ENCODE data around the gene CXXC1.
"Not testable (repeated sequence)": the region's sequence is repeated elsewhere in the genome, so short reads cannot be mapped to it uniquely, and the experiment has no call there.

The CXXC1 gene

GRCh38 chr18:50312296-50313030 lies 25.0 kb upstream of the CXXC1 start:
- WGBS (ENCODE audit: insufficient coverage, insufficient read length), result no CpG with 5 or more reads among the region's 7 CpGs

DNA sequence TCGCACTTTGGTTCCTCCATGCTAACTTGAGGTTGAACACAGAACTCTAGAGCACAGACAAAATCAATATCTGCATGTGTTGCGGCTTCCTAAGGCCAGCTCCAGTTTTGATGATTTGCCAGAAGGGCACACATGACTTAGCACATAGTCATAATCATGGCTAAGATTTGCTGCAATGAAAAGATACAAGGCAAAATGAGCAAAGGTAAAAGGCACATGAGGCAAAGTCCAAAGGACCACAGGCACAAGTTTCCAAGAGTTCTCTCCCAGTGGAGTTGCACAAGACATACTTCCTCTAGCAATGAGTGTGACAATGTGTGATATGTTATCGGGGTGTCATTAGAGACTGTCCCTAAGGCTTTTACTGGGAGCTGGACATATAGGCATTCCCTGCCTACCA lies 24.2 kb upstream of the CXXC1 start:
- no peaks in the 10 kb centered on the region for H3K36me3 ChIP-seq (ENCODE audit: control insufficient read depth, insufficient read depth, low read length)
- no peak for DNase-seq (ENCODE audit: low read depth, low spot score)
- no peak overlapping the region for H3K4me3 ChIP-seq (ENCODE audit: low read length)
- WGBS (ENCODE audit: insufficient coverage, insufficient read length), result no CpG with 5 or more reads among the region's 3 CpGs
- H3K4me1 ChIP-seq (ENCODE audit: control insufficient read depth, insufficient read depth, low read length), result no peaks in the 10 kb centered on the region
- H3K9me3 ChIP-seq (ENCODE audit: control insufficient read depth, insufficient read depth, low read length), result no peaks in the 10 kb centered on the region
- no peaks in the 10 kb centered on the region for H3K27me3 ChIP-seq (ENCODE audit: control insufficient read depth, insufficient read depth, low read length)
- no peak overlapping the region for H3K27ac ChIP-seq (ENCODE audit: low read length)

More at GRCh38 chr18:50312296-50313030, 25.0 kb upstream of the CXXC1 start:
- Histone ChIP-seq H3K27ac (ENCODE audit: low read length) (no peak overlapping the region), H3K27me3 (ENCODE audit: control insufficient read depth, insufficient read depth, low read length) (no peaks in the 10 kb centered on the region), H3K4me3 (ENCODE audit: low read length) (no peak overlapping the region), H3K36me3 (ENCODE audit: control insufficient read depth, insufficient read depth, low read length) (no peaks in the 10 kb centered on the region), H3K4me1 (ENCODE audit: control insufficient read depth, insufficient read depth, low read length) (no peaks in the 10 kb centered on the region), H3K9me3 (ENCODE audit: control insufficient read depth, insufficient read depth, low read length) (no peaks in the 10 kb centered on the region)
- no peak for DNase-seq (ENCODE audit: low read depth, low spot score)

- H3K27me3 ChIP-seq (ENCODE audit: control insufficient read depth, insufficient read depth, low read length), result no peaks in the 10 kb centered on the region
- H3K4me1 ChIP-seq (ENCODE audit: control insufficient read depth, insufficient read depth, low read length), result no peaks in the 10 kb centered on the region
- DNase-seq (ENCODE audit: low read depth, low spot score), result no peak
- no peaks in the 10 kb centered on the region for H3K36me3 ChIP-seq (ENCODE audit: control insufficient read depth, insufficient read depth, low read length)
- no peak overlapping the region for H3K27ac ChIP-seq (ENCODE audit: low read length)
- WGBS (ENCODE audit: insufficient coverage, insufficient read length), result no CpG with 5 or more reads among the region's 10 CpGs
- H3K4me3 ChIP-seq (ENCODE audit: low read length), result no peak overlapping the region
- H3K9me3 ChIP-seq (ENCODE audit: control insufficient read depth, insufficient read depth, low read length), result no peaks in the 10 kb centered on the region
These were observed 22.6 kb upstream of the CXXC1 start for GRCh38 chr18:50310080-50310479.

DNA sequence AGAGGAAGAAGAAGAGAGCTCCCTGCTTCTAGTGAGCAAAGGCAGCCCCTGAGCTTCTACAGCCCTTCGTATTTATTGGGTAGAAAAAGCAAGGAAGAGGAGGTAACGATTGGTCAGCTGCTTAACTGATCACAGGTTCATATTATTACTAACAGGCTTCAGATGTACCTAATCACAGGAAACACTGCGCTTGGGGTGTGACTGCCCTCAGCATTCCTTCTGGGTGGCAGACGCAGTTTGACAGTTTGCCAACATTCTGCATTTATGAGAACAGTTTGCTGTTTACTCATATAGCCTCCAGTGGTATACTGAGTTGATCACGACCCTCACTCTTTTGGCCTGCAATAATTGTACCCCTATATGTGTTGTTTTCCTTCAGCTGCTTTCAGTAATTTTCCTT lies 21.4 kb upstream of the CXXC1 start:
- H3K4me1 ChIP-seq (ENCODE audit: control insufficient read depth, insufficient read depth, low read length); H3K9me3 ChIP-seq (ENCODE audit: control insufficient read depth, insufficient read depth, low read length); H3K27ac ChIP-seq (ENCODE audit: low read length); H3K4me3 ChIP-seq (ENCODE audit: low read length); H3K27me3 ChIP-seq (ENCODE audit: control insufficient read depth, insufficient read depth, low read length); DNase-seq (ENCODE audit: low read depth, low spot score); H3K36me3 ChIP-seq (ENCODE audit: control insufficient read depth, insufficient read depth, low read length): not testable (repeated sequence)
- WGBS (ENCODE audit: insufficient coverage, insufficient read length), result no CpG with 5 or more reads among the region's 5 CpGs

DNA sequence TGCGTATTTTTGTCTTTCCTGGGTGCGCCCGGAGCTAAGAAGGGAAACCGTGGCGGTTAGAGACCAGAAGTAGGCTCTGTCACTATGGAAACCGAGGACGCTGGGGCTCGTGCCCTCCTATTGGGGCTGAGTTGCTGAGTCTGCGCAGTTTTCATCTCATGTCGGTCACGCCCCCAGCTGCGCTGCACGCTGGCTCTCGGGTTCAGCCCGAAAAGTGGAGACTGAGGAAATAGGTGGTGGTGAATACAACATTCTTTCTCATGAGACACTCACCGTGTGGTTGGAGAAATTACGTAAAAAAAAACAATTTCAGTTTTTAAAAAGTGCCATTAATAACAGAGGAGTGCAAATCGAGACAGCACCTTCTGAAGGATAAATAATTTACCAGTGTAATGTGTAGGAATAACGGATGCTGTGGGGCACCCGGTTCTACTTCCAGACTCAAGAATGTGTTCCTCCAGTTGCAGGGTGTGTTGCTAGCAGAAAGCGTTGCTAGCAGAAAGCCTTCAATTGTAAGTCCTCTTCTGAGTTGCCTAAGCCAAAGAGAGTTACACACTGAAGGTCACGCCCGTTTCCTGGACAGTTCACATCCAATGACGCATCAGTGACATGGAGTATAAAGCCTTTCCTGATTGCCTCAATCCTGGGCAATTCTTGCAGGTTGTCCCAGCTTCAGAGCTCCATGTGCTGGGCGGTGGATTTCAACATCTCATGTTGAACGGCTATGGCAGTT lies 20.4 kb upstream of the CXXC1 start:
- H3K36me3 ChIP-seq (ENCODE audit: control insufficient read depth, insufficient read depth, low read length), result no peaks in the 10 kb centered on the region
- H3K27ac ChIP-seq (ENCODE audit: low read length), result no peak overlapping the region
- no CpG with 5 or more reads among the region's 26 CpGs for WGBS (ENCODE audit: insufficient coverage, insufficient read length)
- no peaks in the 10 kb centered on the region for H3K9me3 ChIP-seq (ENCODE audit: control insufficient read depth, insufficient read depth, low read length)
- H3K27me3 ChIP-seq (ENCODE audit: control insufficient read depth, insufficient read depth, low read length), result no peaks in the 10 kb centered on the region; the same call in 1 of the 2 replicates
- peak overlapping the region; percentile 61; the same call in 1 of the 2 replicates for H3K4me3 ChIP-seq (ENCODE audit: low read length)
- peak; percentile 79 for DNase-seq (ENCODE audit: low read depth, low spot score)
- H3K4me1 ChIP-seq (ENCODE audit: control insufficient read depth, insufficient read depth, low read length), result no peaks in the 10 kb centered on the region

- H3K9me3 ChIP-seq (ENCODE audit: control insufficient read depth, insufficient read depth, low read length), result no peaks in the 10 kb centered on the region
- H3K27ac ChIP-seq (ENCODE audit: low read length), result no peak overlapping the region
- peak overlapping the region; percentile 61; the same call in 1 of the 2 replicates for H3K4me3 ChIP-seq (ENCODE audit: low read length)
- no peaks in the 10 kb centered on the region; the same call in 1 of the 2 replicates for H3K27me3 ChIP-seq (ENCODE audit: control insufficient read depth, insufficient read depth, low read length)
- no CpG with 5 or more reads among the region's 8 CpGs for WGBS (ENCODE audit: insufficient coverage, insufficient read length)
- H3K36me3 ChIP-seq (ENCODE audit: control insufficient read depth, insufficient read depth, low read length), result no peaks in the 10 kb centered on the region
- no peaks in the 10 kb centered on the region for H3K4me1 ChIP-seq (ENCODE audit: control insufficient read depth, insufficient read depth, low read length)
- no peak for DNase-seq (ENCODE audit: low read depth, low spot score)
These were observed 19.9 kb upstream of the CXXC1 start for GRCh38 chr18:50307400-50307737.

DNA sequence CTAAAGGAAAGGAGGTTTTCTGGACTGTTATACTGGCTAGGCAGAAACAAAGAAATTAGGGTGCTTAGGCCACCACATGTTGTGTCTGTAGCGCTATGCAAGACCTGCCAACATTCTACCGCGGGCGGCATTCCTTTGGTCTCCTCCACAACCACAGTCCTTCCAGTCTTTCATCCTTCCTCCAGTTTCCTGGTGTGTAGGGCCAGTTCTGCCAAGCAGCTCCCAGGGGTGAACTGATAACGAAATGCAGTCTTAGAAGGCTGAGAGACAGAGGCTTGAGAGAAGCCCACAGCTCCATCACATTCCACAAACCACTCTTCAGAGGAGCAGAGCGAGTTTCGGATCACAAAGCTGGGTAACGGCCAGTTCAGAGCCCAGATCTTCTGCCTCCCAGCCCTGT lies 19.5 kb upstream of the CXXC1 start:
- no peak for DNase-seq (ENCODE audit: low read depth, low spot score)
- Histone ChIP-seq H3K9me3 (ENCODE audit: control insufficient read depth, insufficient read depth, low read length) (no peaks in the 10 kb centered on the region), H3K4me1 (ENCODE audit: control insufficient read depth, insufficient read depth, low read length) (no peaks in the 10 kb centered on the region), H3K27ac (ENCODE audit: low read length) (no peak overlapping the region), H3K36me3 (ENCODE audit: control insufficient read depth, insufficient read depth, low read length) (no peaks in the 10 kb centered on the region), H3K27me3 (ENCODE audit: control insufficient read depth, insufficient read depth, low read length) (no peaks in the 10 kb centered on the region; the same call in 1 of the 2 replicates), H3K4me3 (ENCODE audit: low read length) (no peak overlapping the region)
- WGBS (ENCODE audit: insufficient coverage, insufficient read length), result no CpG with 5 or more reads among the region's 8 CpGs

GRCh38 chr18:50301074-50301473 lies 13.6 kb upstream of the CXXC1 start:
- no peak for DNase-seq (ENCODE audit: low read depth, low spot score)
- H3K36me3 ChIP-seq (ENCODE audit: control insufficient read depth, insufficient read depth, low read length), result no peaks in the 10 kb centered on the region
- H3K9me3 ChIP-seq (ENCODE audit: control insufficient read depth, insufficient read depth, low read length), result no peaks in the 10 kb centered on the region
- H3K4me3 ChIP-seq (ENCODE audit: low read length), result no peak overlapping the region
- no peaks in the 10 kb centered on the region; the same call in 1 of the 2 replicates for H3K27me3 ChIP-seq (ENCODE audit: control insufficient read depth, insufficient read depth, low read length)
- H3K4me1 ChIP-seq (ENCODE audit: control insufficient read depth, insufficient read depth, low read length), result peaks cover 1% of the 10 kb centered on the region; the same call in 1 of the 2 replicates
- H3K27ac ChIP-seq (ENCODE audit: low read length), result no peak overlapping the region
- no CpG with 5 or more reads among the region's 5 CpGs for WGBS (ENCODE audit: insufficient coverage, insufficient read length)

- no peak overlapping the region for H3K27ac ChIP-seq (ENCODE audit: low read length)
- no peak overlapping the region for H3K4me3 ChIP-seq (ENCODE audit: low read length)
- H3K27me3 ChIP-seq (ENCODE audit: control insufficient read depth, insufficient read depth, low read length), result no peaks in the 10 kb centered on the region; the same call in 1 of the 2 replicates
- no peaks in the 10 kb centered on the region for H3K9me3 ChIP-seq (ENCODE audit: control insufficient read depth, insufficient read depth, low read length)
- no CpG with 5 or more reads among the region's 7 CpGs for WGBS (ENCODE audit: insufficient coverage, insufficient read length)
- H3K36me3 ChIP-seq (ENCODE audit: control insufficient read depth, insufficient read depth, low read length), result no peaks in the 10 kb centered on the region
- no peak for DNase-seq (ENCODE audit: low read depth, low spot score)
- H3K4me1 ChIP-seq (ENCODE audit: control insufficient read depth, insufficient read depth, low read length), result peaks cover 1% of the 10 kb centered on the region; the same call in 1 of the 2 replicates
These were observed 12.3 kb upstream of the CXXC1 start for GRCh38 chr18:50299626-50300388.

Measured in iPS DF 6.9 (cell line).